ENCODE results near the gene TNRC6C.
"Not testable (repeated sequence)": the region's sequence is repeated elsewhere in the genome, so short reads cannot be mapped to it uniquely, and the experiment has no call there.

TNRC6C gene

DNA sequence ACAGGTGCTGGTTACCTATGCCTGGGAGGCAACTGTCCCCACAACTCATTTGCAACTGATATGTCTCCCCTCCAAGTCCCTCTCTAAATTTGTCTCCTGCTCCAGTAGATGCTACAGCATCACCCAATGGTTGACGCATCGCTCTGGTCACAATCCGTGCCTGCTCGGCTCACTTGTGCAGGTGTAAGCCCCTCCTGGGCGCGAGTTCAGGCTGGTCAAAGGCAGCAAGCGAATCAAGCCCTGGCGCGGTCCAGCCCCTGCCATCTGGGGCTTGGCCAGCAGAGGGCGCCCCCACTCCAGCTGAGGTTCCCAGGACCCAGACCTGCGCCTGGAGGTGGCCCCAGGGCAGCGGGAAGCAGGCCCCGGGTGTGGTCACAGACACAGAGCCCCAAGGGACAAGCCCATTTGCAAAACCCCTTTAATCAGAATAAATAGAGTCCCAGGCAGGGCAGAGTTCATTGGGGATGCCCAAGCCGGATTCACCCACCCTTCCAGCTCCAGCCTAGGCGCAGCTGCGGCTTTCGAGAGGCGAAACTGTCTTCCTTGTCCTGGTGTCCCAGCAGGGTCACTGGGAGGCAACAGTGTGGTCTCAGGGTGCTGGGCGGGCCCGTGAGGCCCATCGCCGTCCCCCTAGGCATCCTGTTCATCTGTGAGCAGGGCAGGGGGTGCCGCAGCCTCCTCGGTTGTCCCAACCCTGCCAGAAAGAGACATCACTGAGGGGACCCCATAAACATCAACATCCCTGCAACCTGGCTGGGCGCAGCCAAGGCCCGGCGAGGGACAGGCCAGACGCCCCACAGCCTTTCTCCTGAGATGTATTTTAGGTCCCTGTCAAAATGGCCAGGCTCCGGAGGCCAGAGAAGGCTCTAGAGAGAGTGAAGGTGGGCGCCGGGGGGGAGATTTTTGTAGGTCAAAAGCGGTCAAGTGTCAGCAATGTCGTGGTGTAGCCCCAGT is 154.3 kb downstream of the TNRC6C start:
- ChIA-PET POLR2A (interaction anchor here (0.6 kb wide), 2 partner anchors 40 to 672 kb away, joined by 4 to 5 read pairs; no protein-coding TSS in a partner anchor), CTCF (interaction anchor here (0.7 to 4.6 kb wide), 18 partner anchors 13 to 192 kb away, joined by 3 to 24 read pairs (median 4); partner anchors contain the start of gene SYNGR2)
- TF ChIP-seq, protein P1, sequence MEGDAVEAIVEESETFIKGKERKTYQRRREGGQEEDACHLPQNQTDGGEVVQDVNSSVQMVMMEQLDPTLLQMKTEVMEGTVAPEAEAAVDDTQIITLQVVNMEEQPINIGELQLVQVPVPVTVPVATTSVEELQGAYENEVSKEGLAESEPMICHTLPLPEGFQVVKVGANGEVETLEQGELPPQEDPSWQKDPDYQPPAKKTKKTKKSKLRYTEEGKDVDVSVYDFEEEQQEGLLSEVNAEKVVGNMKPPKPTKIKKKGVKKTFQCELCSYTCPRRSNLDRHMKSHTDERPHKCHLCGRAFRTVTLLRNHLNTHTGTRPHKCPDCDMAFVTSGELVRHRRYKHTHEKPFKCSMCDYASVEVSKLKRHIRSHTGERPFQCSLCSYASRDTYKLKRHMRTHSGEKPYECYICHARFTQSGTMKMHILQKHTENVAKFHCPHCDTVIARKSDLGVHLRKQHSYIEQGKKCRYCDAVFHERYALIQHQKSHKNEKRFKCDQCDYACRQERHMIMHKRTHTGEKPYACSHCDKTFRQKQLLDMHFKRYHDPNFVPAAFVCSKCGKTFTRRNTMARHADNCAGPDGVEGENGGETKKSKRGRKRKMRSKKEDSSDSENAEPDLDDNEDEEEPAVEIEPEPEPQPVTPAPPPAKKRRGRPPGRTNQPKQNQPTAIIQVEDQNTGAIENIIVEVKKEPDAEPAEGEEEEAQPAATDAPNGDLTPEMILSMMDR (IDR thresholded peaks at IDR 0.05; ENCODE audit: control extremely low read depth, extremely low read depth, low read depth, missing control alignments): peak; percentile 97
- DNase-seq (ENCODE audit: extremely low spot score): peak; percentile 89

DNA sequence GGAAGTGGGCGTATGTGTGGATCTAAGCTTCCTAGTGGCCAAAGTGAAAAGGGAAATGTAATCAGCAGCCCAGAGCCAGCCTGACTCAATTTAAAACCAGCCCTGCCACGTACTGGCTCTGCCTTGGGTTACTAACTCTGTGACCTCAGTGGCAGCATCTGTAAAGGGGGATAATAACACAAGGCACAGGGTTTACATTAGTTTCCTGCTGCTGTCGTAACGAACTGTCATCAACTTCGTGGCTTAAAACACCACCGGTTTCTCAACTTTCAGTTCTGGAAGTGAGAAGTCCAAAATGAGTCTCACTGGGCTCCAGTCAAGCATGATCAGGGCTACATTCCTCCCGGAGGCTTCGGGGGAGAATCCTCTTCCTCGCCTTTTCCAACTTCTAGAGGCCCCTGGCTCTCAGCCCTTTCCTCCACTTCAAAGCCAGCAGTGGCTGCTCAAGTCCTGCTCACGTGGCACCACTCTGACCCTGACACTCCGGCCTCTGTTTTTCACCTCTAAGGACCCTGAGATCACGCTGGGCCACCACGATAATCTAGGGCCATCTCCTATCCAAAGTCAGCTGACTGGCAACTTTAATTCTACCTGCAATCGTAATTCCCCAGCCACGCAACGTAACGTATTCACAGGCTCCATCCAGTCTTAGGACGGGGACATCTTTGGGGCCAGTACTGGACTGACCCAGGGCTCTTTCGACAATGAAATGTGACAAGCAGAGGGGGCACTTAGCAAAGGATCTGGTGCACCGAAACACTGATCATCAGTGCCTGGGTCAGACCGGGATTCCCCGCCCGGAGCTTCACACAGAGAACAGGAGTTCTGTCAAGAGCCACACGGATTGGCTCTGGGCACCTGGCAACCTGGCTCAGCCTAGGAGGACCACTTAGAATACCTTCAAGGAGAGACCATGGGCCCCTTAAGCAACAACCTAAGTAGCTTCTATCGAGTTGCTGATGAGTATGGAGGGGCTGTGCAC is 155.6 kb downstream of the TNRC6C start:
- TF ChIP-seq, protein P1 (IDR thresholded peaks at IDR 0.05; ENCODE audit: control extremely low read depth, extremely low read depth, low read depth, missing control alignments): no peak
- ChIA-PET POLR2A (no interaction called here), CTCF (interaction anchor here (0.8 to 4.6 kb wide), 15 partner anchors 11 to 191 kb away, joined by 3 to 24 read pairs (median 5); no protein-coding TSS in a partner anchor)
- no peak for DNase-seq (ENCODE audit: extremely low spot score)

DNA sequence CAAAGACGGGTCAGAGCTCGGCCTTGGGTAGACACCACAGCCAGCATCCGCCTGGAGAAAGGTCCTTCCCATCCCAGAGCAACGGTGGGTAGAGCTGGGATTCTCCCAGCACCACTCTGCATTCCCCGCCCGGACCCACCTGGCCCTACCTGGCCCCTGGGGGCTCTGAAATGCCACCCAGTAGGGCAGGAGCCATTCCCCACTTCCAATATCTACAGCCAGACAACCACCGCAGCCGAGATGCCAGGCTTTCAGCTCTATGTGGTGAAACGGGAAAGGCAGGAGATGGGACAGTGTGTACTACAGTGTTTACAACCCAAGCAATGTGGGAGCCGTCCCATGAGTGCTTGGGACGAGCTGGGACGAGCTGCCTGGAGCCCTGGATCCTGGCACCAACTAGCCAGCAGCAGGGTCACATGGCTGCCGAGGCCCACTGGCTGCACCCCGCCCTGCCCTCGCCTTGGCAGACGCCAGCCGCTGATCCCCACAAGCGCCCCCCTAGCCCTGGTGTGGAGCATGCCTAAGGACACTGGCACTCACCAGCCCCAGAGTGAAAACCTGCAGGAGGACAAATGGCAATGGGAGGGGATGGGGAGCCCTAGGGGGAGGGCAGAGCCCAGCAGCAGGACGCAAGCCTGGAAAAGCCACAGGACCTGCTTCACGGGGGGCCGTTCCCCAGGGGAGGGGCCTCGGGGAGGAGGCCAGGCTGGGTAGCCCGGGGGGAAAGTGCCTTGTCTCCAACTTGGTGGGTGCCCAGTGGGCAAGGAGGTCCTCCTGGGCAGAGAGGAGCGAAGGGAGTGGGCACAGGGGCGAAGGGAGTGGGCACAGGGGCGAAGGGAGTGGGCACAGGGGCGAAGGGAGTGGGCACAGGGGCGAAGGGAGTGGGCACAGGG is 156.6 kb downstream of the TNRC6C start:
- DNase-seq (ENCODE audit: extremely low spot score): no peak
- TF ChIP-seq, protein P1 (IDR thresholded peaks at IDR 0.05; ENCODE audit: control extremely low read depth, extremely low read depth, low read depth, missing control alignments): no peak
- ChIA-PET POLR2A (no interaction called here), CTCF (interaction anchor here (1.1 to 4.6 kb wide), 7 partner anchors 10 to 136 kb away, joined by 3 to 24 read pairs (median 5); no protein-coding TSS in a partner anchor)

DNA sequence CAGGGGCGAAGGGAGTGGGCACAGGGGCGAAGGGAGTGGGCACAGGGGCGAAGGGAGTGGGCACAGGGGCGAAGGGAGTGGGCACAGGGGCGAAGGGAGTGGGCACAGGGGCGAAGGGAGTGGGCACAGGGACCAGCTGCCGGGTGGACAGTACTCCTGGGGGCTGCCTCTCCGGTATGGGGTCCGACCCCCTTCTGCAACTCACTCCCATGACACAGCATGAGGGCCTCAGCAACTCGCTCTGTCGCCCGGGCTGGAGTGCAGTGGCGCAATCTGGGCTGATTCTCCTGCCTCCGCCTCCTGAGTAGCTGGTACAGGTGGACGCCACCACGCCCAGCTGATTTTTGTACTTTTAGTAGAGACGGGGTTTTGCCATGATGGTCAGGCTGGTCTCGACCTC is 157.3 kb downstream of the TNRC6C start:
- ChIA-PET CTCF (interaction anchor here (1.2 to 2.7 kb wide), 4 partner anchors 12 to 60 kb away, joined by 3 to 13 read pairs (median 5); no protein-coding TSS in a partner anchor), POLR2A (interaction anchor here (0.6 kb wide), 1 partner anchor 60 kb away, joined by 3 read pairs; no protein-coding TSS in a partner anchor)

DNA sequence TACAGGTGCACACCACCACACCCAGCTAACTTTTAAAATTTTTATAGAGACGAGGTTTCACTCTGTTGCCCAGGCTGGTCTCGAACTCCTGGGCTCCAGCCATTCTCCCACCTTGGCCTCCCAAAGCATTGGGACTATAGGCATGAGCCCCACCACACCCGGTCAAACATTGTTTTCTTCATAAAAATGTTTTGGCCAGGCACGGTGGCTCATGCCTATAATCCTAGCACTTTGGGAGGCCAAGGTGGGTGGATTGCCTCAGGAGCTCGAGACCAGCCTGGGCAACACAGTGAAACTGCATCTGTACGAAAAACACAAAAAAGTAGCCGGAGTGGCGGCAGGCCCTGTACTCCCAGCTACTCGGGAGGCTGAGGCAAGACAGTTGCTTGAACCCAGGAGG is 157.9 kb downstream of the TNRC6C start:
- TF ChIP-seq, protein P1 (IDR thresholded peaks at IDR 0.05; ENCODE audit: control extremely low read depth, extremely low read depth, low read depth, missing control alignments): no peak
- POLR2A ChIA-PET: interaction anchor here (0.6 kb wide), 2 partner anchors 17 to 59 kb away, joined by 3 to 5 read pairs; no protein-coding TSS in a partner anchor
- no peak for DNase-seq (ENCODE audit: extremely low spot score)
- CTCF ChIA-PET: interaction anchor here (1.2 to 2.7 kb wide), 3 partner anchors 17 to 59 kb away, joined by 3 to 13 read pairs (median 5); no protein-coding TSS in a partner anchor

More for the DNA sequence above, 157.3 kb downstream of the TNRC6C start:
- DNase-seq (ENCODE audit: extremely low spot score): not testable (repeated sequence)
